Activated B cell treated with CpG ODN at 0.5 μM for 24 hours (primary cell): ENCODE measurements around the gene ATOX1. TPM values are rescaled to one million over a fixed set of nuclear protein-coding genes. Genes with fewer than 3 reads are reported as not detected.

Source experiments
- ATAC-seq: fragments of 200-7000 bp; cut with Tn5 transposase; one replicate; pipeline ENCODE4 v1.10.0; 2021; ENCODE audit warnings: low read depth, mild to moderate bottlenecking, moderate library complexity
- CTCF ChIA-PET: fragments of 350-600 bp; sonication (Branson Sonifier 250); formaldehyde crosslinking; loops from one replicate; lab custom pipeline; 2021; ENCODE audit warnings: antibody characterized with exemption; lab: Charles Lee
- POLR2A ChIA-PET: fragments of 350-600 bp; sonication (Branson Sonifier 250); formaldehyde crosslinking; loops from one replicate; lab custom pipeline; 2021; ENCODE audit warnings: antibody characterized with exemption; lab: Charles Lee
- DNase-seq: peaks from one replicate; pipeline ENCODE4 v3.0.0; 2022
- H3K27ac Mint-ChIP-seq: one replicate; pipeline ENCODE4 v1.8.0; 2020; ENCODE audit warnings: mixed read lengths
- H3K27me3 Mint-ChIP-seq: one replicate; pipeline ENCODE4 v1.8.0; 2021; ENCODE audit warnings: mixed read lengths
- H3K36me3 Mint-ChIP-seq: one replicate; pipeline ENCODE4 v1.8.0; 2021; ENCODE audit warnings: low read depth, mixed read lengths
- H3K4me1 Mint-ChIP-seq: one replicate; pipeline ENCODE4 v1.8.0; 2021; ENCODE audit warnings: mixed read lengths
- H3K4me3 Mint-ChIP-seq: one replicate; pipeline ENCODE4 v1.8.0; 2020; ENCODE audit warnings: mild to moderate bottlenecking, mixed read lengths
- H3K9me3 Mint-ChIP-seq: one replicate; pipeline ENCODE4 v1.8.0; 2020; ENCODE audit warnings: mixed read lengths
- intact Hi-C: fragments of 100-400 bp; cut with micrococcal nuclease; formaldehyde crosslinking; loops from one replicate; pipeline ENCODE4 v1.15.1; 2024
- total RNA-seq: library from RNA; stranded (reverse); gene quantifications from 2 replicates; pipeline ENCODE4 v1.2.3, GENCODE V29; 2022
- TF ChIP-seq, protein P1 (sequence below): fragments of 200-600 bp; IDR thresholded peaks from one replicate; pipeline ENCODE4 v1.8.0; 2022; ENCODE audit warnings: antibody characterized with exemption, mild to moderate bottlenecking

The ATOX1 gene
- total RNA-seq, 1 donor from 2014 or later = 66.6 TPM

DNA sequence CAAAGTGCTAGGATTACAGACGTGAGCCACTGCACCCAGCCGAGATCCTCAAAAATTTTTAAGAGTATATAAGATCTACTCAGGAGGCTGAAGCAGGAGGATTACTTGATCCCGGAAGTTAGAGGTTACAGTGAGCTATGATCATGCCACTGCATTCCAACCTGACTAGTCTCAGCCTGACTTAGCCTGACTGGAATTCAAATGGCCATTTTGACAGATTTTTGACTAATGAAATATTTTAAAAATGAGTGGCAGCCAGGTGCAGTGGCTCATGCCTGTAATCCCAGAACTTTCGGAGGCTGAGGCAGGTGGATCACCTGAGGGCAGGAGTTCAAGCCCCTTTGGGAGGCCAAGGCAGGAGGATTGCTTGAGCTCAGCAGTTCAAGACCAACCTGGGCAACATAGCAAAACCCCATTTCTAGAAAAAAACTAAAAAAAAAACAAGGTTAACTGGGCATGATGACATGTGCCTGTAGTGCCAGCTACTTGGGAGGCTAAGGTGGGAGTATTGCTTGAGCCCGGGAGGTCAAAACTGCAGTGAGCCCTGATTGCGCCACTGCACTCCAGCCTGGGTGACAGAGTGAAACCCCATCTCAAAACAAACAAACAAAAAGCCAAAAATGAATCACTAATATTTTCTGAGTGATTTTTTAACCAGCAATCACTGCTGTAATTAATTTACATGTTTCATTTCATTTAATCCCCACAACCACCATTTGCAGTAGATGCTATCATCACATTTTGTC, 16.6 kb downstream of the ATOX1 start:
- peaks cover 25% of the 10 kb centered on the region for H3K4me1 Mint-ChIP-seq
- peaks cover 51% of the 10 kb centered on the region for H3K36me3 Mint-ChIP-seq
- ChIA-PET CTCF (interaction anchor here (0.9 to 10.4 kb wide), 14 partner anchors 8 to 90 kb away, joined by 3 to 223 read pairs (median 5); partner anchors contain the start of gene G3BP1), POLR2A (interaction anchor here (0.6 to 4.3 kb wide), 2 partner anchors 30 to 1264 kb away, joined by 3 to 33 read pairs; partner anchors contain the start of gene G3BP1)
- DNase-seq (no peak), ATAC-seq (no peak)
- no peak overlapping the region for H3K27ac Mint-ChIP-seq
- H3K4me3 Mint-ChIP-seq = no peak overlapping the region
- intact Hi-C loops = loop anchor here (2.0 kb wide), 1 partner anchor 401 kb away; no protein-coding TSS in a partner anchor
- no peaks in the 10 kb centered on the region for H3K27me3 Mint-ChIP-seq
- H3K9me3 Mint-ChIP-seq = no peaks in the 10 kb centered on the region
- TF ChIP-seq, protein P1, sequence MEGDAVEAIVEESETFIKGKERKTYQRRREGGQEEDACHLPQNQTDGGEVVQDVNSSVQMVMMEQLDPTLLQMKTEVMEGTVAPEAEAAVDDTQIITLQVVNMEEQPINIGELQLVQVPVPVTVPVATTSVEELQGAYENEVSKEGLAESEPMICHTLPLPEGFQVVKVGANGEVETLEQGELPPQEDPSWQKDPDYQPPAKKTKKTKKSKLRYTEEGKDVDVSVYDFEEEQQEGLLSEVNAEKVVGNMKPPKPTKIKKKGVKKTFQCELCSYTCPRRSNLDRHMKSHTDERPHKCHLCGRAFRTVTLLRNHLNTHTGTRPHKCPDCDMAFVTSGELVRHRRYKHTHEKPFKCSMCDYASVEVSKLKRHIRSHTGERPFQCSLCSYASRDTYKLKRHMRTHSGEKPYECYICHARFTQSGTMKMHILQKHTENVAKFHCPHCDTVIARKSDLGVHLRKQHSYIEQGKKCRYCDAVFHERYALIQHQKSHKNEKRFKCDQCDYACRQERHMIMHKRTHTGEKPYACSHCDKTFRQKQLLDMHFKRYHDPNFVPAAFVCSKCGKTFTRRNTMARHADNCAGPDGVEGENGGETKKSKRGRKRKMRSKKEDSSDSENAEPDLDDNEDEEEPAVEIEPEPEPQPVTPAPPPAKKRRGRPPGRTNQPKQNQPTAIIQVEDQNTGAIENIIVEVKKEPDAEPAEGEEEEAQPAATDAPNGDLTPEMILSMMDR = no peak

DNA sequence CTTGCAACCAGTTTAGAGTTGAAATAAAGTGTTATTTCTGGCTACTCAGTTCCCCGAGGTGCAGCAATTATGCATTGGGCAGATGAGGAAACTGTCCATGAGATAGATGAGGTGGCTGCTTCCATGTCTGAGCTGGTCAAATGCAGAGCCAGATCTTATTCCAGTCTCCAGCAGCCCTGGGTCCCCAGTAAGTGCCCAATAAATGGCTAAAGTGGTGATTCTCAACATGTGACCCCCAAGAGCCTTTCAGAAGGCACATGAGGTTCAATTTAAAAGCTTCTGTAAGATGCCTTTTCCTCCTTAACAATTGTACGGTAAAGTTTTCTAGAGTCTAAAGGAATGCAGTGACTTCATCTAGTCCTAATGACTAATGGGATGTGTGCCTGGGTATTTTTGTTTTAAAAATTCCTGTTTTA, 17.5 kb downstream of the ATOX1 start:
- intact Hi-C loops = loop anchor here (1.0 to 2.0 kb wide), 5 partner anchors 20 to 402 kb away; partner anchors contain the start of genes G3BP1 and SLC36A1
- Mint-ChIP-seq H3K27ac (no peak overlapping the region), H3K9me3 (no peaks in the 10 kb centered on the region), H3K36me3 (peaks cover 50% of the 10 kb centered on the region), H3K27me3 (no peaks in the 10 kb centered on the region), H3K4me3 (no peak overlapping the region), H3K4me1 (peaks cover 21% of the 10 kb centered on the region)
- ATAC-seq = no peak
- ChIA-PET CTCF (interaction anchor here (0.7 to 10.4 kb wide), 16 partner anchors 9 to 232 kb away, joined by 3 to 223 read pairs (median 5); partner anchors contain the start of gene G3BP1), POLR2A (interaction anchor here (1.1 to 4.3 kb wide), 3 partner anchors 19 to 82 kb away, joined by 3 to 33 read pairs (median 6); partner anchors contain the start of gene G3BP1)
- DNase-seq = no peak
- TF ChIP-seq, protein P1 = no peak

DNA sequence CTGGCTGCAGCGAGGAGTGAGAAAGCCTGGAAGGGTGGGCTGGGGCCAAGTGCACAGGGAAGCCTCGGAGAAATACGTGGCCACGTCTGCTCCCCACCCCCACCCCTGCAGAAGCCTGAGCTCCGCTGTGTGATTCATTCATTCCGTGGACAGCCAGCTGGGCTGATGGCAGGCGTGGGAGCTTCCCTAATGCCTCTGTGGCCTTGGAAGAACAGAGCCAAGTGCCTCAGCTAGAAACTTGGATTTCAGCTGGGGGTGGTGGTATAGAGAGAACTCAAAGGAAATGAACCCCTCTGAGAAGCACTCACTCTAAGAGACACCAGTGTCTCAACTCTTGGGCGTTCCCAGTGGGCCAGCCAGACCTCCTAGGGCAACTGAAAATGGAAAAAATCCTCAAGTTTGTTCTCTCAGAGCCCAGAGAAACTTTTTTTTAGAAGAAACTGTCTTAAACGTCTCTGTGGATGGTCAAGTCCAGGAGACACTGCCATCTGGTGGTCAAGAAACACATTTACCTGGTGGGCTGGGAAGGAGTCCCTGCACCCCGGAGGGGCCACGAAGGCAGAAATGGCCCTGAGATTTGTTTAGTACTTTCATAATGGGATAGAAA, 18.0 kb downstream of the ATOX1 start:
- TF ChIP-seq, protein P1 = peak; percentile 68
- Mint-ChIP-seq H3K4me1 (peaks cover 16% of the 10 kb centered on the region), H3K36me3 (peaks cover 47% of the 10 kb centered on the region), H3K9me3 (no peaks in the 10 kb centered on the region), H3K27me3 (no peaks in the 10 kb centered on the region), H3K4me3 (no peak overlapping the region), H3K27ac (no peak overlapping the region)
- no peak for DNase-seq
- POLR2A ChIA-PET = interaction anchor here (1.1 to 4.3 kb wide), 3 partner anchors 19 to 82 kb away, joined by 3 to 33 read pairs (median 6); partner anchors contain the start of gene G3BP1
- intact Hi-C loops = loop anchor here (1.0 to 2.0 kb wide), 5 partner anchors 19 to 402 kb away; partner anchors contain the start of genes G3BP1 and SLC36A1
- peak; percentile 69 for ATAC-seq
- CTCF ChIA-PET = interaction anchor here (0.7 to 10.4 kb wide), 13 partner anchors 9 to 232 kb away, joined by 3 to 223 read pairs (median 9); partner anchors contain the start of gene G3BP1

DNA sequence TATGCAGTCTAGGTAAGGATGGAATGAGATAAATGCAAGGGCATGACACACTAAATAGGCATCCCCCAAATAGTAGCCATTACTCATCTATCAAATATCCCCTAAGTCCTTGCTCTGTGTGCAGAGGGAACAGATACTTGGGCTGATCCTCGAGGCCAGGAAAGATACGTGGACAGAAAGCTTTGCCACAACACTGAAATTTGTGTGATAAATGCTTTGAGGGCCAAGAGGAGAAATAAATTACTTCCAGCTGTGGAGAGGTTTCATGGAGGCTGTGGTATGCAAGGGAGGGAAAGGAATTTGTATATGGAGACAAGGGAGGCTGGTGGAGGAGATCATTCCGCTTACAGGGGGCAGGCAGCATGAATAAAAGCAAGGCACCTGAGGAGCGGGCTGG, 18.5 kb downstream of the ATOX1 start:
- TF ChIP-seq, protein P1 = no peak
- DNase-seq (no peak), ATAC-seq (no peak)
- peaks cover 42% of the 10 kb centered on the region for H3K36me3 Mint-ChIP-seq
- H3K4me1 Mint-ChIP-seq = peaks cover 11% of the 10 kb centered on the region
- intact Hi-C loops = loop anchor here (1.0 to 2.0 kb wide), 5 partner anchors 19 to 403 kb away; partner anchors contain the start of genes G3BP1 and SLC36A1
- no peaks in the 10 kb centered on the region for H3K9me3 Mint-ChIP-seq
- CTCF ChIA-PET = interaction anchor here (0.7 to 10.4 kb wide), 11 partner anchors 11 to 498 kb away, joined by 3 to 223 read pairs (median 11); partner anchors contain the start of gene G3BP1
- H3K27me3 Mint-ChIP-seq = no peaks in the 10 kb centered on the region
- H3K4me3 Mint-ChIP-seq = no peak overlapping the region
- POLR2A ChIA-PET = interaction anchor here (1.2 to 4.3 kb wide), 2 partner anchors 18 to 31 kb away, joined by 3 to 33 read pairs; partner anchors contain the start of gene G3BP1
- no peak overlapping the region for H3K27ac Mint-ChIP-seq
